Activated CD4-positive, CD25-positive, alpha-beta regulatory T cell treated with anti-CD3 and anti-CD28 coated beads, Interleukin-2, amount 50 U/mL, for 24 hours (primary cell): Measurements from ENCODE around the gene CCDC148.

Experiments
- ATAC-seq, 2 donors: fragments of 150-1000 bp; cut with Tn5 transposase; one replicate each; pipeline ENCODE4 v1.10.0; 2021; ENCODE audit warnings: mild to moderate bottlenecking in 1 of 2, moderate library complexity in 1 of 2

Gene CCDC148

GRCh38 chr2:158202161-158202815 lies 254.3 kb downstream of the CCDC148 start:
- ATAC-seq, result no peak

- ATAC-seq, result no peak
Observed at GRCh38 chr2:158199928-158200650, 256.5 kb downstream of the CCDC148 start.

- no peak for ATAC-seq
Observed at GRCh38 chr2:158197940-158198339, 258.6 kb downstream of the CCDC148 start.

GRCh38 chr2:158194229-158194628 lies 262.3 kb downstream of the CCDC148 start:
- ATAC-seq, result no peak

- ATAC-seq, result no peak
Observed at GRCh38 chr2:158192515-158193443, 263.8 kb downstream of the CCDC148 start.

- peak; percentile 79 to 80 for ATAC-seq
Observed at GRCh38 chr2:158191076-158191895, 265.3 kb downstream of the CCDC148 start.

GRCh38 chr2:158189526-158189925 lies 267.0 kb downstream of the CCDC148 start:
- ATAC-seq, result no peak

- ATAC-seq, result no peak
Observed at GRCh38 chr2:158187908-158188307, 268.6 kb downstream of the CCDC148 start.

GRCh38 chr2:158184556-158185343 lies 271.8 kb downstream of the CCDC148 start:
- ATAC-seq, result no peak

- no peak for ATAC-seq
Observed at GRCh38 chr2:158184001-158184400, 272.6 kb downstream of the CCDC148 start.

GRCh38 chr2:158182676-158183295 lies 273.8 kb downstream of the CCDC148 start:
- no peak for ATAC-seq

GRCh38 chr2:158181171-158181570 lies 275.4 kb downstream of the CCDC148 start:
- ATAC-seq, result no peak

GRCh38 chr2:158179660-158180059 lies 276.9 kb downstream of the CCDC148 start:
- no peak for ATAC-seq

GRCh38 chr2:158178646-158179045 lies 277.9 kb downstream of the CCDC148 start:
- no peak for ATAC-seq

GRCh38 chr2:158174956-158175355 lies 281.6 kb downstream of the CCDC148 start:
- no peak for ATAC-seq

- no peak for ATAC-seq
Observed at GRCh38 chr2:158174495-158174894, 282.1 kb downstream of the CCDC148 start.

GRCh38 chr2:158172719-158173118 lies 283.8 kb downstream of the CCDC148 start:
- ATAC-seq, result no peak

- ATAC-seq, result no peak
Observed at GRCh38 chr2:158154596-158154995, 302.0 kb downstream of the CCDC148 start.

GRCh38 chr2:158153270-158154015 lies 303.1 kb downstream of the CCDC148 start:
- ATAC-seq, result no peak

- ATAC-seq, result no peak
Observed at GRCh38 chr2:158144914-158145625, 311.5 kb downstream of the CCDC148 start.
